T-helper 2 cell treated with Interferon-gamma antibody and Interleukin-4, amounts not matched to agents 100 ng/mL and 5 ng/mL, for 36 hours (primary cell): ENCODE data around the gene SGPP2. TPM values are rescaled to one million over a fixed set of nuclear protein-coding genes. Genes with fewer than 3 reads are reported as not detected.

Experiments
- intact Hi-C: fragments of 100-400 bp; cut with micrococcal nuclease; formaldehyde crosslinking; loops from one replicate; pipeline ENCODE4 v1.15.1; 2023
- total RNA-seq: library from RNA; stranded (reverse); gene quantifications from 2 replicates; pipeline ENCODE4 v1.2.3, GENCODE V29; 2022

Gene SGPP2
- total RNA-seq, 1 donor from 2014 or later, result 0.70 TPM

DNA sequence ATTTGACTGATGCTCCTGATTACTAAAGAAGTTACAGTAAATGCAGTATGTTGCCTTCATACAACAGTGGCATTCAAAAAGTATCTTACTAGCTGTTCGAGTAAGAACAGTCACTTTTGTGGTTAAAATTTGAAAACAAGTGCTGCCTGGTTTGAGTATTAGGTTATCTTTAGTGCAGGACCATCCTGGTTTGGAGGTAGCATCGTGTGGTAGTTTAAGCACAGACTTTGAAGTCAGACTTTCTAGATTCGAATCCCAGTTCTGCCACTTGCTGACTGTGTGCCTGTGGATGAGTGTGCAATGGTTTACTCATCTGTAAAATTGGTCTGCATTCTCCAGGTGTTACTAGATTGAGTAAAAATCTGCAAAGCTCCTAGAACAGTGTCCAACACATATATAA, 96.8 kb downstream of the SGPP2 start:
- intact Hi-C loops, result no loop called here

GRCh38 chr2:222522082-222522481, 97.7 kb downstream of the SGPP2 start:
- intact Hi-C loops, result no loop called here

GRCh38 chr2:222523783-222524544, 99.6 kb downstream of the SGPP2 start:
- intact Hi-C loops, result no loop called here

- intact Hi-C loops, result no loop called here
Observed at GRCh38 chr2:222525811-222526210, 101.5 kb downstream of the SGPP2 start.

DNA sequence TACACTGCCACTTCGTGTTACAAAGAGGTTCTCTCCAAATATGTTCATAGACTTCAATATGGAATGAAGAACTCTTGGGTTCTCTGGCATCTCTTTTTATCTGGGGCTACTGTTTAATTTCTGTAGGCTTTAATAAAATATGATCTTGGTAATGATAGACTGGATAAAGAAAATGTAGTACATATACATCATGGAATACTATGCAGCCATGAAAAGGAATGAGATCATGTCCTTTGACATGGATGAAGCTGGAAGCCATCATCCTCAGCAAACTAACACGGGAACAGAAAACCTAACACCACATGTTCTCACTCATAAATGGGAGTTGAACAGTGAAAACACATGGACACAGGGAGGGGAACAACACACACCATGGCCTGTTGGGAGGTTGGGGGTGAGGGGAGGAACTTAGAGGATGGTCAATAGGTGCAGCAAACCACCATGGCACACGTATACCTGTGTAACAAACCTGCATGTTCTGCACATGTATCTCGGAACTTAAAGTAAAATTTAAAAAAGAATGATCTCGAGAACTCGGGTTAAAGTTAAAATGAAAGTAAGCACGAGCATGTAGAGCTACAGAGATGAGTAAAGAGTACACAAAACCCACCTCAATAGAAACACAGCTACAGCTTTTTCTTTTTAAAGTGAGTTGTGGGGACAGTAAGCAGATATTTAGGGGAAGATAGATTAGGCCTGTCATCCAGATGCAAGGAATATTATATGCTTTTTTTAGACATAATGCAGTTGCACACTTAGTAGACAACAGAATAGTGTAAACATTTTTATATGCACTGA, 102.3 kb downstream of the SGPP2 start:
- intact Hi-C loops, result no loop called here

DNA sequence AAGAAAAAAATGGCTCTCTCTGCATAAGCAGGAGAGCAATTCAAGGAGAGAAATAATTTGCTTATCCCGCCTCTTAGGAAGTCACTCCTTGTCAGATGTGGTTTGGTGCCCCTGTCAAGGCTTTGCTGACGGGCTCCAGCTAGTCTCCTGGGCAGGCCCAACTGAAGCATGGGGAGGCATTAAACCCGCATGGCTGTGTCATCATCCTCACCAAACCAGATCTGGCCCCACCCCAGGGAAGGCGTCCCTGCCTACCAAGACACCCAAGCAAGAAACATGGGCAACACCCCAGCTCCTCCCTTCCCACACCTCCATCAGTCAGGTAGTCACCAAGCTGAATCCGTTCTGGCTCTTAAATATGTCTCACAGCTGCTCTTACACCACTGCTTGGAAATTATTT, 108.0 kb downstream of the SGPP2 start:
- intact Hi-C loops, result no loop called here

- intact Hi-C loops, result no loop called here
Observed at GRCh38 chr2:222535477-222535876, 111.1 kb downstream of the SGPP2 start.

GRCh38 chr2:222538535-222538934, 114.2 kb downstream of the SGPP2 start:
- intact Hi-C loops, result no loop called here

GRCh38 chr2:222544661-222545060, 120.3 kb downstream of the SGPP2 start:
- intact Hi-C loops, result no loop called here

DNA sequence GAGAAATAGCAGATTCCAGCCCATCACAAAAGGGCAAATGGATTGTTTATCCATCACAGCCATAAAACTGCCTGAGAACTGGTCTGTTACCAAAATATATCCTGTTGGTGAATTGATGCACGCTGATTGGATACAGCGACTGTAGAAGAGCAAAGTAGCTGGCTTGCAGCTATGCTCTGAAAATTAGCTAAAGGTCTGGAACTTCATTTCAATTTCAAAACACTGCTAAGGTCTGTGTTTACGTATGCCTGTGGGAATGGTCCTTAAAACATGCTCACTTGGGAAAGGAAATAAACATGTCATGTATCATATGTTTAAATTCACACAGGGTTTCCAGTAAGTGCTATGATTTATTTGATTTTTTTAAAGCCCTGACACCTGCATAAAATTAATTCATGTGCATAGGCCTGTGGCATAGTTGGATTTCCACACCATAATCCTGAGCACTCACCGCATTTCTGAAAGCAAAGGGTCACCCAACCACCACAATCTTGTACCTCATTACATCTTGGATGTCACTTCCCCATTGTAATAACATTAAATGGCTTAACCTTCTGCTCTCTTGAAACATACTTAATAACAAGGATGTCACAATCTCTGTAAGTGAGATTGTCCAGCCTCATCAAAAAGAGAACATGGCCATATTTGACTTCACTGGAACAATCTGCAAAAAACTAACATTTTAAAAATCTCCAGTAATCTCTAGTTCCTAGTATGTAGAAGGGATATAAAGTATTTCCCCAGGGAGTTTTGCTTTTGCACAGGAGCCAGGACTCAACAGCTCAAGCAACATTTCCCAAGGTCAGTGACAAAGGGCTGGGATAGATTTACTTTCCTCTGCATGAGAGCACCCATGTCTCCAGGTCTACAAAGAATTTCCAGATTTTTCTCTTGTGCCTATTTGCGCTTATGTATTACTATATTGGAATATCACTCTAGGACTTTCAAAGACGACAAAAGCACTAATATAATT, 121.8 kb downstream of the SGPP2 start:
- intact Hi-C loops, result no loop called here

DNA sequence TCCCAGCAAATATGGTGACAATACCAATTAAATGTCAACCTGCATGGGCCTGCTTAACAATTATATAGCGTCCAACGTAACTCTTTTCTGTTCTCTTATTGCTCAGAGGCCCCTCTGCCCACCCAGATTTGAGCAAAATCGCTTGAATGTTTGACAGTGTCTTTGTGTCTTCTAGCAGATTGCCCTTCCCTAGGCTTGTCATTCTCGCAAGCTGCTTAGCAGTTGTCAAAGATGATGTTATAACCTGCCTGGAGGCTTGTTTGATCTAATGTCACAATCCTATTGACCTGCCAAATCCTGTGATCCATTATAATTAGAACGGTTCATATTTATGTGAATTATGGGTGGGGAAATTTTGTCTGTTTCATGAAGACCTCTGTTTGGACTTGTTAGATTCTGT, 122.7 kb downstream of the SGPP2 start:
- intact Hi-C loops, result no loop called here

GRCh38 chr2:222548992-222549391, 124.6 kb downstream of the SGPP2 start:
- intact Hi-C loops, result no loop called here

- intact Hi-C loops, result no loop called here
Observed at GRCh38 chr2:222554517-222554916, 130.2 kb downstream of the SGPP2 start.

GRCh38 chr2:222561151-222561550, 136.8 kb downstream of the SGPP2 start:
- intact Hi-C loops, result no loop called here

DNA sequence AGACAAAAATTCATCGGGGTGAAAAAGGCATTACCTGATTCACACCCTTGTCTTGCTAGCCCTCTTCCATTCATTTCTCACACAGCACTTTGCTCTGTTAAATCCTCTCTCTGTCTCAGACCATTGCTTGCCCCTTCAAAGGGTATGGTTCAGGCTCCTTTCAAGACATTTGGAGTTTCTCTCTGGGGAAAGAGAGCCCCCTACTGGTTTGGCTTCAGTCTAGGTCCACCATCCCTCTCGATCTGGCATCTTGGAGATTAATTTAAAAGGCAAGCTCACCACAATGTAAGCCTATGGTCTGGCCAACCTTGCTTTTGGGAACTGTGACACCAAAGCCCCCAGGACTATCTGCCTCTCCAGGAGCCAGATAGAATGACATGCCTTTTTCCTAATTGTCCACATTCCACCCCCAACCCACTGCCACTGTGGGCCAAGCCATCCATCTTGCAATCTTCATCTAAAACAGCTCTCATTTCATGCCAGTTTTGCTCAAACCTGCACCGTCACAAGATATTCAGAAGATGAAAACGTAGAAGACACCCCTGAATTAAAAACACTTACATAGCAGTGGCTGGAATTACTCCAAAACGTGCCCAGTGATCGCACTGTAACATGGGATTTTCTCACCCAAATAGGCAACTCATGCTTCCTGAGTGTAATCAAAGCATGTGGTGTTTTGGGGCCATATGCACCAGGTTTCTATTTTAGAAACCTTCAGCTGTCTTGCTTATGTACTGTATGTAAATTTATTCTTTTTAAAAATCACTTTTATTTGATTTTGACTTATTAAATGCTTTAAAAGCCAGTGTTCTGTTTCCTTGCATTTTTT, 137.7 kb downstream of the SGPP2 start:
- intact Hi-C loops, result loop anchor here (1.0 kb wide), 1 partner anchor 244 kb away; no protein-coding TSS in a partner anchor

- intact Hi-C loops, result no loop called here
Observed at GRCh38 chr2:222563106-222563718, 138.9 kb downstream of the SGPP2 start.

DNA sequence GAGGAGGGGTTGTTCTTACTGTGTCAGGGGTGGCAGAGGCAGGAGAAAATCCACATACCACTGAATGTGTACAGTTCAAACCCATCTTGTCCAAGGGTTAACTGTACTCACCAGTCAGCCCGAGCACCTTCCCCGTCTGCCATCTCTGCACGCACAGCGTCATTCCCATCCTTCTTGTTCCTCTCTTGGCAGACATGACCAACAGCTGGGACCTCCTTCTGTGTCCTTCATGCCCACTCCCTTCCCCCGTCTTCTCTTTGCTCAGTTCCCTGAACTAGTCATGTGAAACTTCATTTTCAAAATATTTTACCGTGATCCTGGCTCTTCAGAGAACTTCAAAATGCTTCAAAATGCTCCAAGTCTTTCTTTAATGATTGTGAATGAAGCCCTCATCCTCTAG, 139.6 kb downstream of the SGPP2 start:
- intact Hi-C loops, result no loop called here

DNA sequence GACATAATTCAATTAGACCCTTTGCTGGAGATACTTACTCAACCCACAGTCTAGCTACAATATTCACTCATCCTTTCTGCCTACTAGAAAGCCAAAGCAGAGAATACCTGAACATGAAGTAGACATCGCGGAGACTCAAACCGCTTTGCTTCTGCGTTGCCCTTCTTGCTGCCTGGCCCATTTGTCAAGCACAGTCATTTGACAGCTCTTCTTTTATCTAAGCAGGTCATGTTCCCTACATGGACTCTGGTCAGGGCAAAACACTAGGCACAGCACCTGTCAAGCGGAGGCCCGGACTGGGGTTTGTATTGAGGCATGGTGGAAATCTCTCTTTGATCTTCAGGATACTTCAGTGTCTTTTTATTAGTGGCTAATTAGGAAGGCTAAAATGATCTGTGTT, 141.9 kb downstream of the SGPP2 start:
- intact Hi-C loops, result no loop called here

DNA sequence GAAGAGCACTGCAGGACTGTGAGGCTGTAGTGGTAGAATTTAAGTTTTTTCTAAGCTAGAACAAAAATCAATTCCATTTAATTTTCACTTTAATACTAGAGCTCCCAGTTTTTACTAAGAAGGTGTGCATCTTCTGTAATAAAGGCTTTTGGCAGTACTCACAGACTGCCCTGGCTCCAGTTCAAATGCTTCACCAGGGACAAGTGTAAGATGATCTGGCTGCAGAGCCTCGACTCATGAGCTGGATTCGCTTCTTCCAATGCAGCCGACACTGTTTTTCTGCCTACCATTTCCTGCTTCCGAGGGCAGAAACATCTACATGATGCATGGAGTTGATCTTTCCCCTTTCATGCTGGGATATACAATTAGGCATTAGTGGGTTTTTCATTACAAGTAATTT, 144.5 kb downstream of the SGPP2 start:
- intact Hi-C loops, result no loop called here

- intact Hi-C loops, result no loop called here
Observed at GRCh38 chr2:222569826-222570225, 145.5 kb downstream of the SGPP2 start.
